Suprapubic skin (tissue), 4 donors: ENCODE data around the gene POLR1E. TPM values are rescaled to one million over a fixed set of nuclear protein-coding genes. Genes with fewer than 3 reads are reported as not detected.
"Not testable (repeated sequence)": the region's sequence is repeated elsewhere in the genome, so short reads cannot be mapped to it uniquely, and the experiment has no call there.

Source experiments
- DNase-seq, 2 donors: peaks; one replicate each; pipeline ENCODE4 v3.0.0-alpha.2; 2019; ENCODE audit warnings: low spot score in 2 of 2
- H3K27ac ChIP-seq: fragments of 200-600 bp; sonication (generic); one replicate; pipeline ENCODE4 v1.5.1; 2019
- H3K27me3 ChIP-seq: fragments of 200-600 bp; sonication (generic); one replicate; pipeline ENCODE4 v1.5.1; 2019
- H3K36me3 ChIP-seq: fragments of 200-600 bp; sonication (generic); one replicate; pipeline ENCODE4 v1.5.1; 2019
- H3K4me1 ChIP-seq: fragments of 200-600 bp; sonication (generic); one replicate; pipeline ENCODE4 v1.5.1; 2019
- H3K4me3 ChIP-seq: fragments of 200-600 bp; sonication (generic); one replicate; pipeline ENCODE4 v1.5.1; 2019; ENCODE audit warnings: mild to moderate bottlenecking
- H3K9me3 ChIP-seq: fragments of 200-600 bp; sonication (generic); one replicate; pipeline ENCODE4 v1.5.1; 2019
- CTCF ChIP-seq, 2 donors: fragments of 200-600 bp in 1 of 2; fragments of 450-650 bp in 1 of 2; sonication (generic) in 1 of 2; IDR thresholded peaks; one replicate each; pipeline ENCODE4 v1.5.1; 2016 to 2019; ENCODE audit warnings: antibody characterized with exemption in 2 of 2, mild to moderate bottlenecking in 1 of 2, moderate library complexity in 1 of 2
- EP300 ChIP-seq: sonication (generic); formaldehyde crosslinking; IDR thresholded peaks from one replicate; pipeline ENCODE4 v1.6.1; 2017; ENCODE audit warnings: antibody characterized with exemption
- POLR2A ChIP-seq, 2 donors: fragments of 450-650 bp; IDR thresholded peaks; one replicate each; pipeline ENCODE4 v1.6.1; 2017; ENCODE audit warnings: antibody characterized with exemption in 2 of 2, mild to moderate bottlenecking in 2 of 2, moderate library complexity in 2 of 2
- POLR2AphosphoS5 ChIP-seq, 3 donors: sonication (generic); formaldehyde crosslinking; IDR thresholded peaks; one replicate each; pipeline ENCODE4 v1.6.1; 2017; ENCODE audit warnings: antibody characterized with exemption in 3 of 3
- WGBS: methylation state at CpG from one replicate; pipeline ENCODE4 v1.1.5; 2018; 5-methylcytosine and 5-hydroxymethylcytosine counted together
- total RNA-seq, 4 donors: library from RNA; depleted of rRNA; stranded (reverse); fragments of >200 nt; gene quantifications; one replicate each; pipeline ENCODE4 v1.1.0, GENCODE V29; 2016

The POLR1E gene
- total RNA-seq, 4 donors from 2014 or later: 15.7 to 26.3 (median 24.0) TPM

DNA sequence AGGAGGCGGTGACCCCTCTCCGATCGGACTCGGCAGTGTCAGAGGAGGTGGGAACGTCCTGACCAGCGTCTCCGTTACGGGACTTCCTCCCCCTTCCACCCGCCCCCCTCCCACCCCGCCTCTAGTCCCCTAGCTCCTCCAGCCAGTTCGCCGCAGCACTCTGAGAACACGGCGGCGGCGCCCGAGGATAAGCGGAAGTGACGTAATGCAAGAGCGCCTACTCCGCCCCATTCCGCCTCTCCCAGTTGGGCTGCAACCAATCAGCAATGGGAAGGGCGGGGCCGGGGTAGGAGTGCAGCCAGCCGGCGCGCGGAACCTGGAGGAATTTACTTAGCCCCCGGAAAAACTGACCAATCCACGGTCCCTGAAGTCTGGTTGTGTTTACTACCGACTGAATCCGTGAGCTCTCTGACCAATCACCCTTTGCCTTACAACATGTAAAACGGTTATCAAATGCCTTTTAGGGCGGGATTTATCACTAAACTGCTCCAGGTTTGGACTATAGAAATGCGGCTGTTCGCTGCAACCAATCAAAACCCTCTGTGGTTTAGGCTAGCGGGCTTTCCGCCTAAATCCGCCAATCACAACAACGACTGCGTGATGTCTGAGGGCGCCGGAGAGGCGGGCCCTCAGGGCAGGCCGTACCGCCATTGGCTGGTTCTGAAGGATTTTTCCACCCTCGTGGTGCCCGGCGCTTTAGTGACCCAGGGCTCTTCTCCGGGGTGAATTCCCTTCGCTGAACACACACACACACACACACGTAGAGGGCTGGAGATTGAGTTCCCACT lies 20.3 kb upstream of the POLR1E start, which contains the start of gene ZBTB5:
ZBTB5 (minus strand) TSS at position 202 of the 788 bp plus-strand sequence. CDS start 22,899 bp downstream, outside the sequence.
- peak in 2 of 3 donors; percentile 11 to 66 for TF ChIP-seq POLR2AphosphoS5 (IDR thresholded peaks at IDR 0.05)
- TF ChIP-seq POLR2A (IDR thresholded peaks at IDR 0.05): no peak
- Histone ChIP-seq H3K4me3 (peak within 1 kb of the TSS; percentile 79), H3K9me3 (no peaks in the 10 kb centered on the region), H3K27me3 (no peaks in the 10 kb centered on the region), H3K27ac (peak within 1 kb of the TSS; percentile 98), H3K4me1 (peaks cover 42% of the 10 kb centered on the region), H3K36me3 (no peaks in the 10 kb centered on the region)
- DNase-seq: peak; percentile 100
- 0% methylated on average over 24 of the region's 52 CpGs for WGBS

- no peaks in the 10 kb centered on the region for H3K27me3 ChIP-seq
- no peaks in the 10 kb centered on the region for H3K9me3 ChIP-seq
- H3K4me3 ChIP-seq: peak overlapping the region; percentile 79
- DNase-seq: peak; percentile 86 to 90
- peak overlapping the region; percentile 98 for H3K27ac ChIP-seq
- H3K36me3 ChIP-seq: no peaks in the 10 kb centered on the region
- TF ChIP-seq EP300: no peak
- TF ChIP-seq POLR2A (IDR thresholded peaks at IDR 0.05): no peak
- TF ChIP-seq CTCF (IDR thresholded peaks at IDR 0.05): no peak
- TF ChIP-seq POLR2AphosphoS5 (IDR thresholded peaks at IDR 0.05): no peak
- WGBS: 0% methylated on average over 19 of the region's 47 CpGs
- peaks cover 42% of the 10 kb centered on the region for H3K4me1 ChIP-seq
These were observed 19.6 kb upstream of the POLR1E start for GRCh38 chr9:37466037-37466709.

GRCh38 chr9:37467530-37467929 lies 18.2 kb upstream of the POLR1E start:
- H3K4me1 ChIP-seq: peaks cover 39% of the 10 kb centered on the region
- H3K4me3 ChIP-seq, H3K36me3 ChIP-seq, H3K27me3 ChIP-seq, H3K9me3 ChIP-seq, DNase-seq, H3K27ac ChIP-seq: not testable (repeated sequence)
- 93% methylated on average over 17 of the region's 17 CpGs for WGBS

- TF ChIP-seq EP300: no peak
- no peak for TF ChIP-seq POLR2A (IDR thresholded peaks at IDR 0.05)
- no peak for TF ChIP-seq CTCF (IDR thresholded peaks at IDR 0.05)
- TF ChIP-seq POLR2AphosphoS5 (IDR thresholded peaks at IDR 0.05): no peak
- Histone ChIP-seq H3K27me3 (no peaks in the 10 kb centered on the region), H3K4me3 (no peak overlapping the region), H3K9me3 (no peaks in the 10 kb centered on the region), H3K27ac (no peak overlapping the region), H3K36me3 (no peaks in the 10 kb centered on the region), H3K4me1 (peaks cover 32% of the 10 kb centered on the region)
- no peak for DNase-seq
- WGBS: 92% methylated on average over 6 of the region's 6 CpGs
These were observed 17.1 kb upstream of the POLR1E start for GRCh38 chr9:37468620-37469019.

- no peak for DNase-seq
- H3K27me3 ChIP-seq: no peaks in the 10 kb centered on the region
- WGBS: 12% methylated on average over 7 of the region's 7 CpGs
- peak overlapping the region; percentile 75 for H3K27ac ChIP-seq
- no peaks in the 10 kb centered on the region for H3K36me3 ChIP-seq
- H3K4me1 ChIP-seq: peaks cover 15% of the 10 kb centered on the region
- peaks cover 6% of the 10 kb centered on the region for H3K9me3 ChIP-seq
- peak overlapping the region; percentile 28 for H3K4me3 ChIP-seq
- TF ChIP-seq EP300: no peak
- TF ChIP-seq POLR2A (IDR thresholded peaks at IDR 0.05): no peak
- TF ChIP-seq POLR2AphosphoS5 (IDR thresholded peaks at IDR 0.05): no peak
- no peak for TF ChIP-seq CTCF (IDR thresholded peaks at IDR 0.05)
These were observed 13.6 kb upstream of the POLR1E start for GRCh38 chr9:37471942-37472684.

DNA sequence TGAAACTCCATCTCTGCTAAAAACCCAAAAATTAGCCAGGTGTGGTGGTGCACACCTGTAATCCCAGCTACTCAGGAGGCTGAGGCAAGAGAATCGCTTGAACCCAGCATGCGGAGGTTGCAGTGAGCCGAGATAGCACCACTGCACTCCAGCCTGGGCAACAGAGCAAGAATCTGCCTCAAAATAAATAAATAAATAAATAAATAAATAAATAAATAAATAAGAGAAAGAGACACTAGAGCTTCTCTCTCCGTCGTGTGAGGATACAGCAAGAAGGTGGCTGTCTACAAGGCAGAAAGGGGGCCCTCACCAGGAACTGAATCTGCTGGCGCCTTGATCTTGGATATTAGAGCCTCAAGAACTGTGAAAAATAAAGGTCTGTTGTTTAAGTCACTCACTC lies 11.8 kb upstream of the POLR1E start:
- not testable (repeated sequence) for H3K36me3 ChIP-seq, H3K27ac ChIP-seq, H3K27me3 ChIP-seq, DNase-seq, H3K9me3 ChIP-seq, H3K4me3 ChIP-seq
- peaks cover 15% of the 10 kb centered on the region for H3K4me1 ChIP-seq
- WGBS: 65% methylated on average over 6 of the region's 6 CpGs
